HEK293 (cell line): ENCODE results near the gene SOX11.
A peak's percentile ranks its signal among the peaks of the same experiment; 100 is the strongest.

ENCODE experiments used
- CTCF ChIA-PET: fragments of 350-600 bp; formaldehyde crosslinking; extraction: SDS; loops from one replicate; lab custom pipeline; 2021; ENCODE audit warnings: antibody characterized with exemption; lab: Yijun Ruan, JAX
- POLR2A ChIA-PET: fragments of 300-600 bp; formaldehyde crosslinking; extraction: SDS; loops from one replicate; lab custom pipeline; 2020; ENCODE audit warnings: antibody characterized with exemption, inconsistent platforms; lab: Yijun Ruan, JAX
- H3K27ac ChIP-seq: fragments of 200-500 bp; sonication (Bioruptor generic); 2 replicates; pipeline ENCODE4 v1.5.1; 2014; ENCODE audit warnings: low read depth, low read length, control low read depth, inconsistent platforms; ENCODE audit errors: extremely low read depth
- H3K36me3 ChIP-seq, 2 experiments: fragments of 200-500 bp in 1 of 2; sonication (Bioruptor generic) in 1 of 2; 1 replicate in 1 of 2; 2 replicates in 1 of 2; pipeline ENCODE4 v1.5.1; 2014 to 2017; ENCODE audit warnings: inconsistent platforms in 2 of 2, low read length in 2 of 2; ENCODE audit not compliant: control insufficient read depth in 2 of 2, insufficient read depth in 1 of 2
- H3K4me1 ChIP-seq: fragments of 200-500 bp; sonication (Bioruptor generic); 2 replicates; pipeline ENCODE4 v1.5.1; 2014; ENCODE audit warnings: mild to moderate bottlenecking, low read length, inconsistent platforms; ENCODE audit not compliant: control insufficient read depth, insufficient read depth
- H3K4me3 ChIP-seq: 2 replicates; pipeline ENCODE4 v1.5.1; 2011; ENCODE audit warnings: low read depth, mild to moderate bottlenecking, control low read depth, low read length, moderate library complexity
- H3K9me3 ChIP-seq: fragments of 200-500 bp; sonication (Bioruptor generic); 2 replicates; pipeline ENCODE4 v1.5.1; 2014; ENCODE audit warnings: low read depth, low read length, inconsistent platforms; ENCODE audit not compliant: control insufficient read depth, insufficient read depth
- ATF2 ChIP-seq: fragments of 450-650 bp; formaldehyde crosslinking; IDR thresholded peaks from 2 replicates; pipeline ENCODE4 v1.5.1; 2016; ENCODE audit warnings: missing biosample characterization, missing genetic modification characterization, low read depth
- IKZF3 ChIP-seq: fragments of 450-650 bp; IDR thresholded peaks from 2 replicates; pipeline ENCODE4 v1.5.0; 2018; ENCODE audit warnings: missing biosample characterization, mild to moderate bottlenecking, missing genetic modification characterization, moderate library complexity
- KLF8 ChIP-seq: fragments of 450-650 bp; formaldehyde crosslinking; IDR thresholded peaks from 2 replicates; pipeline ENCODE4 v1.5.1; 2016; ENCODE audit warnings: missing biosample characterization, missing genetic modification characterization
- PRDM1 ChIP-seq: fragments of 450-650 bp; formaldehyde crosslinking; IDR thresholded peaks from 2 replicates; pipeline ENCODE4; 2016; ENCODE audit warnings: missing biosample characterization, missing genetic modification characterization
- YY1 ChIP-seq: fragments of 450-650 bp; formaldehyde crosslinking; IDR thresholded peaks from 2 replicates; pipeline ENCODE4 v1.5.1; 2018; ENCODE audit warnings: missing biosample characterization, missing genetic modification characterization
- ZEB2 ChIP-seq: fragments of 450-650 bp; formaldehyde crosslinking; IDR thresholded peaks from 2 replicates; pipeline ENCODE4 v1.5.1; 2016; ENCODE audit warnings: missing biosample characterization, missing genetic modification characterization
- ZFP3 ChIP-seq: fragments of 450-650 bp; formaldehyde crosslinking; IDR thresholded peaks from 2 replicates; pipeline ENCODE4 v1.5.1; 2016; ENCODE audit warnings: low read depth, missing biosample characterization, missing genetic modification characterization
- ZNF416 ChIP-seq: fragments of 450-650 bp; formaldehyde crosslinking; IDR thresholded peaks from 2 replicates; pipeline ENCODE4 v1.5.1; 2016; ENCODE audit warnings: missing biosample characterization, missing genetic modification characterization
- ZNF48 ChIP-seq: fragments of 450-650 bp; formaldehyde crosslinking; IDR thresholded peaks from 2 replicates; pipeline ENCODE4 v1.5.1; 2016; ENCODE audit warnings: missing biosample characterization, missing genetic modification characterization
- ZNF558 ChIP-seq: fragments of 450-650 bp; formaldehyde crosslinking; IDR thresholded peaks from 2 replicates; pipeline ENCODE4 v1.5.1; 2016; ENCODE audit warnings: missing biosample characterization, missing genetic modification characterization
- ZNF561 ChIP-seq: fragments of 450-650 bp; IDR thresholded peaks from 2 replicates; pipeline ENCODE4 v1.5.1; 2018; ENCODE audit warnings: missing biosample characterization, missing genetic modification characterization, borderline replicate concordance
- ZNF596 ChIP-seq: fragments of 450-650 bp; IDR thresholded peaks from 2 replicates; pipeline ENCODE4 v1.5.0; 2018; ENCODE audit warnings: missing biosample characterization, mild to moderate bottlenecking, missing genetic modification characterization, moderate library complexity
- ZNF677 ChIP-seq: fragments of 450-650 bp; IDR thresholded peaks from 2 replicates; pipeline ENCODE4 v1.5.0; 2018; ENCODE audit warnings: missing biosample characterization, mild to moderate bottlenecking, missing genetic modification characterization, moderate library complexity
- TF ChIP-seq, protein P1 (sequence below): fragments of 450-650 bp; formaldehyde crosslinking; IDR thresholded peaks from 2 replicates; pipeline ENCODE4 v1.5.0; 2017; ENCODE audit warnings: missing biosample characterization, missing genetic modification characterization, borderline replicate concordance

SOX11 gene

DNA sequence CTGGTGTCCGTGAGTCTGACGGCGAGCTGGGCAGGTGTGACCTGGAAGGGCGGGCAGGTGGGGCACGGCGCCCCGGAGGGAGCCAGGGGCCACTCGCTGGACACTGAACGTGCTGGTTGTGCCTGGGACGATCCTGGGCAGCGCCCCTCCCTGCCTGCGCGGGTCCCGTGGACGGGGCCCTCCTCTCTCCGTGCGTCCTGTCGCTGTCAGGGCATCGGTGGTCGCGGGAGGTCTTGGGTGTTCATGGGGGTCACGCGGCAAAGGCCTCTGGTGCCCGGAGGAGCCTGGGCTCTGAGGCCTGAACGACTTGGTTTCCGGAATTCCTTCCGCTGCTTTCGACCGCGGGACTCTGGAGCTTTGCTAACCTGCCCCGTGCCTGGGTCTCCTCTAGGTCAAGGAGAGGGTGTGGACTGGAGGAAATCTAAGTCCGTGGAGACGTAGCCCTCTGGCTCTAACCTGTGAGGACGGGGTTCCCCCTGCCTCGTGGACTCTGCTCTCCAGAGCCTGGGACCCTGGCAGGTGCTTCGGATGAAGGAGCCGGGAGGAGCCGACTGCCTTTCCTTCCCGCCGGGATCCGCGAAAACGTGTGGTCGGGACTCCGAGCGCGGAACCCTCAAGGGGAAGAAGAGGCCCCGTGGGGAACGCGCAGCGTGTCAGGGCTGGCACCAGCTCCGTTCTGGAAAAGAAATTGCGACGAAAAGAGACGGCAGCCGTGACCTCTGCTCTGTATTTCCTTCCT is 14.7 kb downstream of the SOX11 start:
- ChIA-PET POLR2A (no interaction called here), CTCF (interaction anchor here (0.6 kb wide), 1 partner anchor 166 kb away, joined by 8 read pairs; no protein-coding TSS in a partner anchor)
- Histone ChIP-seq H3K9me3 (no peaks in the 10 kb centered on the region), H3K36me3 (peaks cover 0 to 3% of the 10 kb centered on the region in 2 experiments; a peak in 1 of 3 replicates), H3K4me1 (no peaks in the 10 kb centered on the region), H3K27ac (no peak overlapping the region), H3K4me3 (no peak overlapping the region)
- TF ChIP-seq, protein P1, sequence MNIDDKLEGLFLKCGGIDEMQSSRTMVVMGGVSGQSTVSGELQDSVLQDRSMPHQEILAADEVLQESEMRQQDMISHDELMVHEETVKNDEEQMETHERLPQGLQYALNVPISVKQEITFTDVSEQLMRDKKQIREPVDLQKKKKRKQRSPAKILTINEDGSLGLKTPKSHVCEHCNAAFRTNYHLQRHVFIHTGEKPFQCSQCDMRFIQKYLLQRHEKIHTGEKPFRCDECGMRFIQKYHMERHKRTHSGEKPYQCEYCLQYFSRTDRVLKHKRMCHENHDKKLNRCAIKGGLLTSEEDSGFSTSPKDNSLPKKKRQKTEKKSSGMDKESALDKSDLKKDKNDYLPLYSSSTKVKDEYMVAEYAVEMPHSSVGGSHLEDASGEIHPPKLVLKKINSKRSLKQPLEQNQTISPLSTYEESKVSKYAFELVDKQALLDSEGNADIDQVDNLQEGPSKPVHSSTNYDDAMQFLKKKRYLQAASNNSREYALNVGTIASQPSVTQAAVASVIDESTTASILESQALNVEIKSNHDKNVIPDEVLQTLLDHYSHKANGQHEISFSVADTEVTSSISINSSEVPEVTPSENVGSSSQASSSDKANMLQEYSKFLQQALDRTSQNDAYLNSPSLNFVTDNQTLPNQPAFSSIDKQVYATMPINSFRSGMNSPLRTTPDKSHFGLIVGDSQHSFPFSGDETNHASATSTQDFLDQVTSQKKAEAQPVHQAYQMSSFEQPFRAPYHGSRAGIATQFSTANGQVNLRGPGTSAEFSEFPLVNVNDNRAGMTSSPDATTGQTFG (tag by site-specific recombination) = no peak
- no peak for TF ChIP-seq ZNF48 (tag by site-specific recombination)
- TF ChIP-seq ZNF561 = no peak
- TF ChIP-seq KLF8 = no peak
- no peak for TF ChIP-seq ZNF558 (tag by site-specific recombination)

- TF ChIP-seq ZEB2 (no peak), ATF2 (tag by site-specific recombination) (0 out of 2 replicates have a peak, but pooled peaks have one; percentile 35)
- TF ChIP-seq, all 188 proteins: peak for 1
- ChIA-PET POLR2A (no interaction called here), CTCF (interaction anchor here (0.7 kb wide), 1 partner anchor 40 kb away, joined by 5 read pairs; no protein-coding TSS in a partner anchor)
- Histone ChIP-seq H3K4me1 (no peaks in the 10 kb centered on the region), H3K27ac (no peak overlapping the region), H3K36me3 (no peaks in the 10 kb centered on the region), H3K4me3 (no peak overlapping the region), H3K9me3 (no peaks in the 10 kb centered on the region)
Measured at GRCh38 chr2:5710615-5711014, 18.4 kb downstream of the SOX11 start.

GRCh38 chr2:5713101-5713500 is 20.9 kb downstream of the SOX11 start:
- H3K4me1 ChIP-seq = no peaks in the 10 kb centered on the region
- no peak overlapping the region for H3K27ac ChIP-seq
- ChIA-PET CTCF (interaction anchor here (1.0 kb wide), 1 partner anchor 24 kb away, joined by 3 read pairs; no protein-coding TSS in a partner anchor), POLR2A (no interaction called here)
- H3K36me3 ChIP-seq = no peaks in the 10 kb centered on the region
- H3K9me3 ChIP-seq = no peaks in the 10 kb centered on the region
- TF ChIP-seq ZFP3 (tag by site-specific recombination) (no peak), ZNF677 (no peak), ZNF596 (tag by site-specific recombination) (no peak), PRDM1 (tag by site-specific recombination) (no peak), IKZF3 (no peak), ZNF416 (tag by site-specific recombination) (no peak), YY1 (tag by site-specific recombination) (no peak)
- H3K4me3 ChIP-seq = no peak overlapping the region
